ENCODE data around the gene ETHE1.

Gene ETHE1

DNA sequence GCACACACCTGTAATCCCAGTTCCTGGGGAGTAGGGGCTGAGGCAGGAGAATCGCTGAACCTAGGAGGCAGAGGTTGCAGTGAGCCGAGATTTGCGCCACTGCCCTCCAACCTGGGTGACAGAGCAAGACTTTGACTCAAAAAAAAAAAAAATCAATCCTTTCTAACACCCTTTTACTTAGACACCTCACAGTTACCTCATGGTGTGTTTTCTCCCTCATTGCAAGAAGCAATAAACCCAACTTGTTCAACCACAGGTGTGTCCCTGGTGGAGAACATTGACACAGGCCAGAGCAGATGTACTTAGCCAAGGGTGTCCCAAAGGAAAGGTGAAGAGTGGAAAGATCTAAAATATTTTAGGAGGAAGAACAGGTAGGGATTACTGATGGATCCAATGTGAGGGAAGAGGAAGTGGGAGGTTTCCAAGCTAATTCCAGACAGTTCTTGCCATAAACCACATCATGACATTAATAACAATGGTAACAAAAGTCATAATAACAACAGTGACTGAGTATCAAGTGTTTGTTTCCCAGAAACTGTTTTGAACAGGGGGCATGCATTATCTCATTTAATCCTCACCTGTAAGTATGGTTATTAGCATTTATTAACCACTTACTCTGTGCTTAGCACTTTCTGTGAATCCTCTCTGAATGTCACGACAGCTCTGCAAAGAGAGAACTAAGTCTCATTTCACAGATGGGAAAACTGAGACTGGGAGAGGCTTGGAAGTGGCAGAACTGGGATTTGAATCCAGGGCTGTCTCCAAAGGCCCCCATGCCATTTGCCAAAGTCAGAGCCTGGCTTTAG, 58.4 kb downstream of the ETHE1 start:
- no peak overlapping the region for H3K4me3 ChIP-seq (ENCODE audit: low read depth in 1 of 5, low read length in 5 of 5)
- H3K9ac ChIP-seq (ENCODE audit: low read length in 5 of 5), result no peak overlapping the region
- H3K27ac ChIP-seq (ENCODE audit: low read depth, low read length), result no peak overlapping the region
- peaks cover 0 to 9% (median 6%) of the 10 kb centered on the region in 5 donors for H3K27me3 ChIP-seq (ENCODE audit: control insufficient read depth in 5 of 5, insufficient read depth in 4 of 5, low read length in 5 of 5)
- peaks cover 0 to 24% (median 16%) of the 10 kb centered on the region in 5 donors for H3K4me1 ChIP-seq (ENCODE audit: control insufficient read depth in 5 of 5, insufficient read depth in 5 of 5, low read length in 5 of 5)
- H3K36me3 ChIP-seq (ENCODE audit: control insufficient read depth in 5 of 5, insufficient read depth in 5 of 5, low read length in 5 of 5), result no peaks in the 10 kb centered on the region
- no peaks in the 10 kb centered on the region for H3K9me3 ChIP-seq (ENCODE audit: control insufficient read depth in 5 of 5, low read length in 5 of 5)

DNA sequence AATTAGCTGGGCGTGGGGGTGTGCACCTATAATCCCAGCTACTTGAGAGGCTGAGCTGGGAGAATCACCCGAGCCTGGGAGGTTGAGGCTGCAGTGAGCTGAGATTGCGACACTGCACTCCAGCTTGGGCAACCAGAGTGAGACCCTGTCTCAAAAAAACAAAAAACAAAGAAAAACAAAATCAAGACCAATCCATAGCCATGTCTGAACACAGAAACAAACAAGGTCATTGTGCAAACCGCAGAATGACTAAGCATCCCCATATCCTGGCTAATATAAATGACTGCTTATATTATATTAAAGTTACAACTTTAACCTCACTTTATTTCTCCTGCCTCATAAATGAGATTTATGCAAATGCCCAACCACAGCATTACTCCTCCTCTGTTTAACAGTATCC, 59.3 kb downstream of the ETHE1 start:
- no peak overlapping the region for H3K4me3 ChIP-seq (ENCODE audit: low read depth in 1 of 5, low read length in 5 of 5)
- H3K4me1 ChIP-seq (ENCODE audit: control insufficient read depth in 5 of 5, insufficient read depth in 5 of 5, low read length in 5 of 5), result peaks cover 0 to 29% (median 23%) of the 10 kb centered on the region in 5 donors
- H3K36me3 ChIP-seq (ENCODE audit: control insufficient read depth in 5 of 5, insufficient read depth in 5 of 5, low read length in 5 of 5), result no peaks in the 10 kb centered on the region
- no peak overlapping the region for H3K27ac ChIP-seq (ENCODE audit: low read depth, low read length)
- peaks cover 0 to 9% (median 6%) of the 10 kb centered on the region in 5 donors for H3K27me3 ChIP-seq (ENCODE audit: control insufficient read depth in 5 of 5, insufficient read depth in 4 of 5, low read length in 5 of 5)
- no peaks in the 10 kb centered on the region for H3K9me3 ChIP-seq (ENCODE audit: control insufficient read depth in 5 of 5, low read length in 5 of 5)
- H3K9ac ChIP-seq (ENCODE audit: low read length in 5 of 5), result no peak overlapping the region

- Histone ChIP-seq H3K9ac (ENCODE audit: low read length in 5 of 5) (no peak overlapping the region), H3K9me3 (ENCODE audit: control insufficient read depth in 5 of 5, low read length in 5 of 5) (no peaks in the 10 kb centered on the region), H3K27me3 (ENCODE audit: control insufficient read depth in 5 of 5, insufficient read depth in 4 of 5, low read length in 5 of 5) (peaks cover 0 to 9% (median 6%) of the 10 kb centered on the region in 5 donors), H3K27ac (ENCODE audit: low read depth, low read length) (no peak overlapping the region), H3K4me1 (ENCODE audit: control insufficient read depth in 5 of 5, insufficient read depth in 5 of 5, low read length in 5 of 5) (peaks cover 0 to 30% (median 25%) of the 10 kb centered on the region in 5 donors), H3K4me3 (ENCODE audit: low read depth in 1 of 5, low read length in 5 of 5) (no peak overlapping the region), H3K36me3 (ENCODE audit: control insufficient read depth in 5 of 5, insufficient read depth in 5 of 5, low read length in 5 of 5) (no peaks in the 10 kb centered on the region)
These were observed 59.7 kb downstream of the ETHE1 start for GRCh38 chr19:43467276-43467675.

DNA sequence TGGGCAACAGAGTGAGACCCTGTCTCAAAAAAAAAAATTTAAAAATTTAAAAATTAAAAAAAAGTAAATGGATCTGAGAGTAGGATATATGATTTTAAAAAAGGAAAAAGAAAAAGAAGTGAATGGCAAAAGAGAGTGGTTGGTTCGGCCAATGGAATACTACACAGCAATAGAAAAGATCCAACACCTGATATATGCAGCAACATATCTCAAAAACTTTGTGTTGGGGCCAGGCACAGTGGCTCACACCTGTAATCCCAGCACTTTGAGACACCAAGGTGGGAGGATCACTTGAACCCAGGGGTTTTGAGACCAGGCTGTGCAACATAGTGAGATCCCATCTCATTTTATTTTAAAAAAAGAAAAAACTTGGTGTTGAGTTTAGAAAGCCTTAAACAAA, 60.2 kb downstream of the ETHE1 start:
- Histone ChIP-seq H3K36me3 (ENCODE audit: control insufficient read depth in 5 of 5, insufficient read depth in 5 of 5, low read length in 5 of 5) (no peaks in the 10 kb centered on the region), H3K4me1 (ENCODE audit: control insufficient read depth in 5 of 5, insufficient read depth in 5 of 5, low read length in 5 of 5) (peaks cover 0 to 30% (median 25%) of the 10 kb centered on the region in 5 donors), H3K9me3 (ENCODE audit: control insufficient read depth in 5 of 5, low read length in 5 of 5) (no peaks in the 10 kb centered on the region), H3K4me3 (ENCODE audit: low read depth in 1 of 5, low read length in 5 of 5) (no peak overlapping the region), H3K27me3 (ENCODE audit: control insufficient read depth in 5 of 5, insufficient read depth in 4 of 5, low read length in 5 of 5) (peaks cover 0 to 9% (median 6%) of the 10 kb centered on the region in 5 donors), H3K9ac (ENCODE audit: low read length in 5 of 5) (no peak overlapping the region), H3K27ac (ENCODE audit: low read depth, low read length) (no peak overlapping the region)

- no peak within 1 kb of the TSS for H3K9ac ChIP-seq (ENCODE audit: low read length in 5 of 5)
- H3K27ac ChIP-seq (ENCODE audit: low read depth, low read length), result no peak within 1 kb of the TSS
These were observed 61.4 kb downstream of the ETHE1 start, which contains the start of gene LYPD3 for GRCh38 chr19:43465468-43466120. Gene LYPD3, minus strand, starts transcription at chr19:43465608. Its CDS starts 37 bp downstream, at chr19:43465571.

GRCh38 chr19:43464134-43464775, 62.7 kb downstream of the ETHE1 start:
- Histone ChIP-seq H3K27ac (ENCODE audit: low read depth, low read length) (peak overlapping the region; percentile 54), H3K36me3 (ENCODE audit: control insufficient read depth in 5 of 5, insufficient read depth in 5 of 5, low read length in 5 of 5) (no peaks in the 10 kb centered on the region), H3K9me3 (ENCODE audit: control insufficient read depth in 5 of 5, low read length in 5 of 5) (no peaks in the 10 kb centered on the region), H3K4me1 (ENCODE audit: control insufficient read depth in 5 of 5, insufficient read depth in 5 of 5, low read length in 5 of 5) (peaks cover 0 to 28% (median 25%) of the 10 kb centered on the region in 5 donors), H3K9ac (ENCODE audit: low read length in 5 of 5) (peak overlapping the region in 3 of 5 donors; percentile 43 to 78 (median 51)), H3K4me3 (ENCODE audit: low read depth in 1 of 5, low read length in 5 of 5) (peak overlapping the region; percentile 71 to 93 (median 82)), H3K27me3 (ENCODE audit: control insufficient read depth in 5 of 5, insufficient read depth in 4 of 5, low read length in 5 of 5) (peaks cover 0 to 9% (median 6%) of the 10 kb centered on the region in 5 donors)

More at GRCh38 chr19:43465468-43466120, 61.4 kb downstream of the ETHE1 start, which contains the start of gene LYPD3:
- H3K4me3 ChIP-seq (ENCODE audit: low read depth in 1 of 5, low read length in 5 of 5), result peak within 1 kb of the TSS; percentile 65 to 85 (median 79)
- no peaks in the 10 kb centered on the region for H3K36me3 ChIP-seq (ENCODE audit: control insufficient read depth in 5 of 5, insufficient read depth in 5 of 5, low read length in 5 of 5)
- peaks cover 0 to 30% (median 25%) of the 10 kb centered on the region in 5 donors for H3K4me1 ChIP-seq (ENCODE audit: control insufficient read depth in 5 of 5, insufficient read depth in 5 of 5, low read length in 5 of 5)
- H3K27me3 ChIP-seq (ENCODE audit: control insufficient read depth in 5 of 5, insufficient read depth in 4 of 5, low read length in 5 of 5), result peaks cover 0 to 9% (median 6%) of the 10 kb centered on the region in 5 donors
- H3K9me3 ChIP-seq (ENCODE audit: control insufficient read depth in 5 of 5, low read length in 5 of 5), result no peaks in the 10 kb centered on the region

DNA sequence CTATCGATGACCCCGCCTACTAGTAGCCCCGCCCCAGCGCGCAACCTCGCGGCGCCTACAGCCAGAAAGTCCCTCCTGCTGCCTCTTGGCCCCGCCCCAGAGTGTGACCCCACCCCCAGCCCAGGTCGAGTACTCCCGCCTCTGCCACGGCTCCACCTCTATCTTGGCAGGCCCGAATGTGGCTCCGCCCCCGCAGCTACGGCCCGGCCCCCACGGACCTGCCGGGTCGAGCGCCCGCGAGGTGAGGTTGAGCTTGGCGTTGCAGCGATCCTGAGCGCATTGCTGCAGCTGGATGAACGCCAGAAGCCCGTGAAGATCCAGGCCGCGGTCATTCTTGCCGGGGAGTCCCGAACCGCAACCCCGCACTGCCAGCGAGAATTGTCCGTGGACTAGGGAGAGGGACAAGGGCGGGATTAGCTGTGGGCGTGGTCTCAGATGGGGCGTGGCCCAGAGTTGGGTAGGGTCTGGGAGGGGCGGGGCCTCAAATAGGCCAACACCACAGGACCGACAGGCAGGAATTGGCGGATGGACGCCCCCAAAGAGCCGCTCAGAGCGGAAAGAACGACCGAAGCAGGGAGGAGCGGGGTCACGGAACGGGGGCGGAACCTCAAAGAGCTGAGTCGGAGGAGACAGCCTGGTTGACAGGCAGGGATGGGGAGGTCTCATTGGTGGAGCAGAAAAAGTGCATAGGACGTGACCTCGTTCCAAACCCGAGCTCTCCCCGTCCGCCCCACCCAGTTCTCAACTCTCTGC, 63.4 kb downstream of the ETHE1 start:
- Histone ChIP-seq H3K27ac (ENCODE audit: low read depth, low read length) (peak overlapping the region; percentile 54), H3K27me3 (ENCODE audit: control insufficient read depth in 5 of 5, insufficient read depth in 4 of 5, low read length in 5 of 5) (peaks cover 0 to 9% (median 6%) of the 10 kb centered on the region in 5 donors), H3K9me3 (ENCODE audit: control insufficient read depth in 5 of 5, low read length in 5 of 5) (no peaks in the 10 kb centered on the region), H3K9ac (ENCODE audit: low read length in 5 of 5) (peak overlapping the region in 4 of 5 donors; percentile 43 to 78 (median 51)), H3K4me3 (ENCODE audit: low read depth in 1 of 5, low read length in 5 of 5) (peak overlapping the region; percentile 71 to 93 (median 82)), H3K36me3 (ENCODE audit: control insufficient read depth in 5 of 5, insufficient read depth in 5 of 5, low read length in 5 of 5) (no peaks in the 10 kb centered on the region), H3K4me1 (ENCODE audit: control insufficient read depth in 5 of 5, insufficient read depth in 5 of 5, low read length in 5 of 5) (peaks cover 0 to 25% (median 22%) of the 10 kb centered on the region in 5 donors)

DNA sequence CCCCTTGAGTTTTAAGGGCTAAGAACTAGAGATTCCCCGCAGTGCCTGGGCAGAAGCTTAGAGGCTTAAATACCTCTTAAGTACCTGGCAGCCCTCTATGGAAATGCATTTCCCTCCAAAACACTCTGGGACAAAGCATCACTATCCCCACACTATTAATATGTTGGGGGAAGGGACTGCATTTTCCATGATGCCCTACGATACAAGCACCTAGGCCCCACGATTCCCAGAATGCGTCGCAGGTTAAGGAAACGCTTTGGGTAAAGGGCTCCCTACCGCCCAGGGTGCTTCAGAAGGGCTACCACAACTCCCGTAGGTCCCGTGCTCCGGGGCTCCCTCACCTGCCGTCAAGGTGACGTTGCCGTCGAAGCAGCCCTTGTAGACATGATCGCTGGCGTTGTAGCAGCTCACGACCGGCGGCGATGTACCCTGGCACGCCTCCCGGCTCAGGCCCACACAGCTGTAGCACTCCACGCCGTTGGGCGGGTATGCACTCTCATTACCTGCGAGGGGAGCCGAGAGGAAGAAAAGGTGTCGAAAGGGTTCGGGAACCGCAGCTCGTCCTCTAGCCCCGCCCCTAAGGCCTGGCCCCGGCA, 64.1 kb downstream of the ETHE1 start:
- peaks cover 0 to 9% (median 6%) of the 10 kb centered on the region in 5 donors for H3K27me3 ChIP-seq (ENCODE audit: control insufficient read depth in 5 of 5, insufficient read depth in 4 of 5, low read length in 5 of 5)
- peak overlapping the region in 4 of 5 donors; percentile 70 to 85 (median 75) for H3K4me3 ChIP-seq (ENCODE audit: low read depth in 1 of 5, low read length in 5 of 5)
- H3K4me1 ChIP-seq (ENCODE audit: control insufficient read depth in 5 of 5, insufficient read depth in 5 of 5, low read length in 5 of 5), result peaks cover 0 to 25% (median 21%) of the 10 kb centered on the region in 5 donors
- no peaks in the 10 kb centered on the region for H3K36me3 ChIP-seq (ENCODE audit: control insufficient read depth in 5 of 5, insufficient read depth in 5 of 5, low read length in 5 of 5)
- H3K9ac ChIP-seq (ENCODE audit: low read length in 5 of 5), result peak overlapping the region in 3 of 5 donors; percentile 41 to 59 (median 48)
- H3K27ac ChIP-seq (ENCODE audit: low read depth, low read length), result no peak overlapping the region
- no peaks in the 10 kb centered on the region for H3K9me3 ChIP-seq (ENCODE audit: control insufficient read depth in 5 of 5, low read length in 5 of 5)

DNA sequence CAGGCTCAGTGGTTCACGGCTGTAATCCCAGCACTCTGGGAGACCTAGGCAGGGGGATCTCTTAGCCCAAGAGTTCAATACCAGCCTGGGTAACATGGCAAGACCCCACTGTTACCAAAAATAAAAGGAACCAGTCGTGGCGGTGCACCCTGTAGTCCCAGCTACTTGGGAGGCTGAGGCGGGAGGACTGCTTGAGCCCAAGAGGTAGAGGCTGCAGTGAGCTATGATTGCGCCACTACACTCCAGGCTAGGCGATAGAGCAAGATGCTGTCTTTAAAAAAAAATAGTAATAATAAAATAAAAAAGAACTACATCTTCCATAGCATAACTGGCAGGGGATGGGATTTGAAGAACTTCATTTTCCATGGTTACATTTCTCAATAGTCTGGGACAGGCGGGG, 64.6 kb downstream of the ETHE1 start:
- Histone ChIP-seq H3K9me3 (ENCODE audit: control insufficient read depth in 5 of 5, low read length in 5 of 5) (no peaks in the 10 kb centered on the region), H3K4me3 (ENCODE audit: low read depth in 1 of 5, low read length in 5 of 5) (no peak overlapping the region), H3K9ac (ENCODE audit: low read length in 5 of 5) (no peak overlapping the region), H3K27me3 (ENCODE audit: control insufficient read depth in 5 of 5, insufficient read depth in 4 of 5, low read length in 5 of 5) (peaks cover 0 to 9% (median 6%) of the 10 kb centered on the region in 5 donors), H3K27ac (ENCODE audit: low read depth, low read length) (no peak overlapping the region), H3K36me3 (ENCODE audit: control insufficient read depth in 5 of 5, insufficient read depth in 5 of 5, low read length in 5 of 5) (no peaks in the 10 kb centered on the region), H3K4me1 (ENCODE audit: control insufficient read depth in 5 of 5, insufficient read depth in 5 of 5, low read length in 5 of 5) (peaks cover 0 to 25% (median 21%) of the 10 kb centered on the region in 5 donors)

Measured in subcutaneous abdominal adipose tissue (tissue), 5 donors.